Activated naive CD4-positive, alpha-beta T cell treated with anti-CD3 and anti-CD28 coated beads, Interleukin-2, amount 50 U/mL, for 72 hours (primary cell): Measurements from ENCODE around the gene SAMD8. TPM values are rescaled to one million over a fixed set of nuclear protein-coding genes. Genes with fewer than 3 reads are reported as not detected.

Source experiments
- total RNA-seq, 2 donors: library from RNA; stranded (reverse); gene quantifications; one replicate each; pipeline ENCODE4 v1.2.3, GENCODE V29; 2022

SAMD8 gene
- total RNA-seq, 2 donors from 2014 or later, result 24.9 to 32.2 TPM

Other genes with a start within 250 kb of the SAMD8 start
- 100 to 1,000 TPM; 192 to 271 TPM for gene VDAC2, start 99.1 kb downstream of the SAMD8 start, total RNA-seq
- gene COMTD1, start 124.3 kb downstream of the SAMD8 start, total RNA-seq, result 10 to 100 TPM; 34.7 to 40.1 TPM